T-helper 2 cell treated with Interferon-gamma antibody and Interleukin-4, amounts not matched to agents 5 μg/mL and 100 μg/mL, for 36 hours (primary cell): Measurements from ENCODE around the gene TPGS1.

Experiments
- DNase-seq: peaks from one replicate; pipeline ENCODE4 v3.0.0; 2021; ENCODE audit warnings: low spot score
- H3K27ac Mint-ChIP-seq: one replicate; pipeline ENCODE4 v1.8.0; 2021; ENCODE audit warnings: mild to moderate bottlenecking, mixed read lengths
- H3K27me3 Mint-ChIP-seq: one replicate; pipeline ENCODE4 v1.8.0; 2021; ENCODE audit warnings: low read depth, mixed read lengths
- H3K36me3 Mint-ChIP-seq: one replicate; pipeline ENCODE4 v1.8.0; 2021; ENCODE audit warnings: low read depth, mixed read lengths
- H3K4me1 Mint-ChIP-seq: one replicate; pipeline ENCODE4 v1.8.0; 2021; ENCODE audit warnings: low read depth, mixed read lengths
- H3K4me3 Mint-ChIP-seq: one replicate; pipeline ENCODE4 v1.8.0; 2022; ENCODE audit warnings: mild to moderate bottlenecking, moderate library complexity, mixed read lengths
- H3K9me3 Mint-ChIP-seq: one replicate; pipeline ENCODE4 v1.8.0; 2021; ENCODE audit warnings: mixed read lengths

Gene TPGS1

GRCh38 chr19:511101-511851 lies 4.0 kb downstream of the TPGS1 start:
- H3K4me3 Mint-ChIP-seq: peak overlapping the region; percentile 86
- H3K36me3 Mint-ChIP-seq: peaks cover 25% of the 10 kb centered on the region
- peak overlapping the region; percentile 97 for H3K27ac Mint-ChIP-seq
- peaks cover 32% of the 10 kb centered on the region for H3K4me1 Mint-ChIP-seq
- DNase-seq: peak; percentile 75
- H3K27me3 Mint-ChIP-seq: no peaks in the 10 kb centered on the region
- H3K9me3 Mint-ChIP-seq: no peaks in the 10 kb centered on the region

- H3K4me1 Mint-ChIP-seq: peaks cover 35% of the 10 kb centered on the region
- peaks cover 25% of the 10 kb centered on the region for H3K36me3 Mint-ChIP-seq
- peak overlapping the region; percentile 97 for H3K27ac Mint-ChIP-seq
- H3K9me3 Mint-ChIP-seq: no peaks in the 10 kb centered on the region
- no peaks in the 10 kb centered on the region for H3K27me3 Mint-ChIP-seq
- DNase-seq: no peak
- no peak overlapping the region for H3K4me3 Mint-ChIP-seq
Measured at GRCh38 chr19:512547-513365, 5.5 kb downstream of the TPGS1 start.

GRCh38 chr19:513368-514165 lies 6.3 kb downstream of the TPGS1 start:
- H3K36me3 Mint-ChIP-seq: peaks cover 21% of the 10 kb centered on the region
- no peak overlapping the region for H3K27ac Mint-ChIP-seq
- H3K27me3 Mint-ChIP-seq: no peaks in the 10 kb centered on the region
- peaks cover 30% of the 10 kb centered on the region for H3K4me1 Mint-ChIP-seq
- DNase-seq: no peak
- H3K4me3 Mint-ChIP-seq: no peak overlapping the region
- no peaks in the 10 kb centered on the region for H3K9me3 Mint-ChIP-seq

- H3K4me1 Mint-ChIP-seq: peaks cover 24% of the 10 kb centered on the region
- H3K9me3 Mint-ChIP-seq: no peaks in the 10 kb centered on the region
- no peak overlapping the region for H3K4me3 Mint-ChIP-seq
- no peaks in the 10 kb centered on the region for H3K27me3 Mint-ChIP-seq
- peaks cover 17% of the 10 kb centered on the region for H3K36me3 Mint-ChIP-seq
- no peak overlapping the region for H3K27ac Mint-ChIP-seq
- DNase-seq: no peak
Measured at GRCh38 chr19:514166-514663, 6.9 kb downstream of the TPGS1 start.

- no peak for DNase-seq
- Mint-ChIP-seq H3K27me3 (no peaks in the 10 kb centered on the region), H3K9me3 (no peaks in the 10 kb centered on the region), H3K4me1 (peaks cover 7% of the 10 kb centered on the region), H3K27ac (no peak overlapping the region), H3K36me3 (peaks cover 11% of the 10 kb centered on the region), H3K4me3 (no peak overlapping the region)
Measured at GRCh38 chr19:517721-518597, 10.7 kb downstream of the TPGS1 start.

GRCh38 chr19:518598-519231 lies 11.4 kb downstream of the TPGS1 start:
- H3K27me3 Mint-ChIP-seq: no peaks in the 10 kb centered on the region
- no peak overlapping the region for H3K4me3 Mint-ChIP-seq
- H3K27ac Mint-ChIP-seq: no peak overlapping the region
- no peaks in the 10 kb centered on the region for H3K9me3 Mint-ChIP-seq
- DNase-seq: no peak
- H3K36me3 Mint-ChIP-seq: peaks cover 10% of the 10 kb centered on the region
- H3K4me1 Mint-ChIP-seq: peaks cover 7% of the 10 kb centered on the region

- Mint-ChIP-seq H3K4me1 (peaks cover 4% of the 10 kb centered on the region), H3K9me3 (no peaks in the 10 kb centered on the region), H3K27ac (no peak overlapping the region), H3K4me3 (no peak overlapping the region), H3K27me3 (no peaks in the 10 kb centered on the region), H3K36me3 (peaks cover 3% of the 10 kb centered on the region)
- no peak for DNase-seq
Measured at GRCh38 chr19:519449-519865, 12.2 kb downstream of the TPGS1 start.

- no peak for DNase-seq
- H3K27me3 Mint-ChIP-seq: peaks cover 6% of the 10 kb centered on the region
- peaks cover 3% of the 10 kb centered on the region for H3K36me3 Mint-ChIP-seq
- no peak overlapping the region for H3K27ac Mint-ChIP-seq
- no peak overlapping the region for H3K4me3 Mint-ChIP-seq
- H3K9me3 Mint-ChIP-seq: no peaks in the 10 kb centered on the region
- H3K4me1 Mint-ChIP-seq: peaks cover 1% of the 10 kb centered on the region
Measured at GRCh38 chr19:522726-523125, 15.4 kb downstream of the TPGS1 start.

GRCh38 chr19:524062-524674 lies 16.9 kb downstream of the TPGS1 start:
- Mint-ChIP-seq H3K9me3 (no peaks in the 10 kb centered on the region), H3K27ac (no peak overlapping the region), H3K4me1 (peaks cover 1% of the 10 kb centered on the region), H3K36me3 (peaks cover 3% of the 10 kb centered on the region), H3K27me3 (peaks cover 6% of the 10 kb centered on the region), H3K4me3 (no peak overlapping the region)
- DNase-seq: no peak

GRCh38 chr19:525029-525428 lies 17.7 kb downstream of the TPGS1 start:
- DNase-seq: no peak
- H3K36me3 Mint-ChIP-seq: peaks cover 3% of the 10 kb centered on the region
- no peak overlapping the region for H3K4me3 Mint-ChIP-seq
- no peak overlapping the region for H3K27ac Mint-ChIP-seq
- no peaks in the 10 kb centered on the region for H3K9me3 Mint-ChIP-seq
- H3K4me1 Mint-ChIP-seq: peaks cover 1% of the 10 kb centered on the region
- peaks cover 6% of the 10 kb centered on the region for H3K27me3 Mint-ChIP-seq

GRCh38 chr19:525857-526419 lies 18.6 kb downstream of the TPGS1 start:
- H3K4me3 Mint-ChIP-seq: no peak overlapping the region
- H3K9me3 Mint-ChIP-seq: no peaks in the 10 kb centered on the region
- H3K27me3 Mint-ChIP-seq: peaks cover 6% of the 10 kb centered on the region
- peaks cover 3% of the 10 kb centered on the region for H3K4me1 Mint-ChIP-seq
- no peak overlapping the region for H3K27ac Mint-ChIP-seq
- DNase-seq: no peak
- peaks cover under 1% of the 10 kb centered on the region for H3K36me3 Mint-ChIP-seq
